ENCODE results near the gene POU2F2. TPM values are rescaled to one million over a fixed set of nuclear protein-coding genes. Genes with fewer than 3 reads are reported as not detected.
"Not testable (repeated sequence)": the region's sequence is repeated elsewhere in the genome, so short reads cannot be mapped to it uniquely, and the experiment has no call there.

The POU2F2 gene
- total RNA-seq, 4 donors from 2014 or later = 0.56 to 3.2 (median 1.5) TPM

DNA sequence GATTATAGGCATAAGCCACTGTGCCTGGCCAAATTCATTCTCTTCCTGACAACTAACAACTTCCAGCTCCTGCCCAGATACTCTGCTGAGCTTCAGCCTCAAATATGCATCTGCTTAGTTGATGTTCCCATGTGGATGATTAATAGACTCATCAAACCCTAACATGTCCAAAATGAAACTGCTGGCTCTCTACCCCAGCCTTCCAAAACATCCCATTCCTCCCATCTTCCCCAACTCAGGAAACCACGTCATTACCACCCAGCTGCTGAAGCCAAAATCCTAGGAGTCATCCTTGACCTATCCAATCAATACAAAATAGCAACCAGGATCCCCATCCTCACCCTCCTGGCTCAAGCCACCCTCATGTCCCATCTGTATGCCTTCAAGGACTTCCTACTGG, 20.9 kb downstream of the POU2F2 start:
- no peak for DNase-seq (ENCODE audit: low spot score)
- TF ChIP-seq, protein P1, sequence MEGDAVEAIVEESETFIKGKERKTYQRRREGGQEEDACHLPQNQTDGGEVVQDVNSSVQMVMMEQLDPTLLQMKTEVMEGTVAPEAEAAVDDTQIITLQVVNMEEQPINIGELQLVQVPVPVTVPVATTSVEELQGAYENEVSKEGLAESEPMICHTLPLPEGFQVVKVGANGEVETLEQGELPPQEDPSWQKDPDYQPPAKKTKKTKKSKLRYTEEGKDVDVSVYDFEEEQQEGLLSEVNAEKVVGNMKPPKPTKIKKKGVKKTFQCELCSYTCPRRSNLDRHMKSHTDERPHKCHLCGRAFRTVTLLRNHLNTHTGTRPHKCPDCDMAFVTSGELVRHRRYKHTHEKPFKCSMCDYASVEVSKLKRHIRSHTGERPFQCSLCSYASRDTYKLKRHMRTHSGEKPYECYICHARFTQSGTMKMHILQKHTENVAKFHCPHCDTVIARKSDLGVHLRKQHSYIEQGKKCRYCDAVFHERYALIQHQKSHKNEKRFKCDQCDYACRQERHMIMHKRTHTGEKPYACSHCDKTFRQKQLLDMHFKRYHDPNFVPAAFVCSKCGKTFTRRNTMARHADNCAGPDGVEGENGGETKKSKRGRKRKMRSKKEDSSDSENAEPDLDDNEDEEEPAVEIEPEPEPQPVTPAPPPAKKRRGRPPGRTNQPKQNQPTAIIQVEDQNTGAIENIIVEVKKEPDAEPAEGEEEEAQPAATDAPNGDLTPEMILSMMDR (IDR thresholded peaks at IDR 0.05) = no peak
- no peak for ATAC-seq (ENCODE audit: low FRiP score)

DNA sequence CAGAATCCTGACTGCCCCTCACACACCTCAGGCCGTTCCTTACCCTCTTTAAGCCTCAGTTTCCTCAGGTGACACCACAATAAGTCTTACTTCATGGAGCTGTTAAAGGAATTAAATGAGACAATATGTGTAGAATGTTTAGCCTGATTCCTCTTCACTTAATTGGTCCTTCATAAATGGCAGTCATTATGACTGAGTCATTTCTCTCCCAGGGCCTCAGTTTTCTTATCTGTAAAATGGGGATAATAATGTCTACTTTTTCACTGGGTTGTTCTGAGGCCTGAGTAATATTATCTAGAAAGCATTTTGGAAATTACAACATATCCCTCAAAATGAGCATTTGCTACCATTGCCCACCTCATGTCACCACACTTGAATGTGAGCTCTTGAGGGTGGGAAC, 21.6 kb downstream of the POU2F2 start:
- DNase-seq (ENCODE audit: low spot score) (no peak), ATAC-seq (ENCODE audit: low FRiP score) (no peak)
- TF ChIP-seq, protein P1 (IDR thresholded peaks at IDR 0.05) = no peak

DNA sequence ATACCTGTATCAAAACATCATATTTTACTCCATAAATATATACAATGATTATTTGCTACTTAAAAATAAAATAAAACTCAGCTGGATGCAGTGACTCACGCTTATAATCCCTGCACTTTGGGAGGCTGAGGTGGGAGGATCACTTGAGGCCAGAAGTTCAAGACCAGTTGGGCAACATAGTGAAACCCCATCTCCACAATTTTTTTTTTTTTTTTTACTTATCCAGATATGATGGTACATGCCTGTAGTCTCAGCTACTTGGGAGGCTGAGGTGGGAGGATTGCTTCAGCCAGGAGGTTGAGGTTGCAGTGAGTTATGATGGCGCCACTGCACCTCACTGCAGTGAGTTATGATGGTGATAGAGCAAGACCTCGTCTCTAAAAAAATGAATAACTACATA, 22.4 kb downstream of the POU2F2 start:
- TF ChIP-seq, protein P1 (IDR thresholded peaks at IDR 0.05) = no peak
- no peak for ATAC-seq (ENCODE audit: low FRiP score)
- no peak for DNase-seq (ENCODE audit: low spot score)

DNA sequence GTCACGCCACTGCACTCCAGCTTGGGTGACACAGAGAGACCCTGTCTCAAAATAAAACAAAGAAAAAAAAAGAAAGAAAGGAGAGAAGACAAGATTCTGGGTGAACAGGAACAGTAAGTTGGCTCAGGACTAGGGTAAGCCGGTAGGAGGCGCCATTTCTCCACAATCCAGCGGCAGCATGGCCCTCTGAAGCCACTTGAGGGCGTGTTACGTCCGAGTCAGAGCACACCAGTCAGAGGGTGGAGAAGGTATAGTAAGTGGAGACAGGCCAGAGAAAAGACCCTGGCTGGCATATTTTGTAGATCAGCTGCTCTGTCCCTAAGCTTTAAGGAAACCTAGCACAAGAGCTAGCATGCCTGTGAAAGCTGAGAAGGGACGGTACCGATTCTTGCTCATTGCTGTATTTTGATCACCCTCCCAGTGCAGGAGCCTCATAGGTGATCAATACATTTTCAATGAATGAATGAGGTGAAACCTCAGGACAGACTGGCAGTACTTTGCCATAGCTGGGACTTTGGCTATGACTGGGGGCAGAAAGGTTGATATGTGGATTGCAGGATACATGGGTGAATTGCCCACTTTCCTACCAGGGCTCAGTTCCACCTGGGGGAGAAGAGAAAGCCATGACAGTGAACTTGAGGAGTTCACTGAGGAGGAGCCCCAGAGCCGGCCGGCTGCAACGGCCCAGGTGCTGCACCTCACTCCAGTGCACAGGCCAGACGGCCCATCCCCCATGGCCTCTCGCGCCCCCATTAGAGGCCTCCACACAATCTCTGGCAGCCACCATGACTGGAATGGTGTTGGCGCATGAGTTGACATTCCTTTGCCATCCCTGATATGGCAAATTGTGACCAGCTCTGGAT, 23.5 kb downstream of the POU2F2 start:
- DNase-seq (ENCODE audit: low spot score) = peak; percentile 62
- TF ChIP-seq, protein P1 (IDR thresholded peaks at IDR 0.05) = peak in 1 of 3 donors; percentile 71
- peak; percentile 73 for ATAC-seq (ENCODE audit: low FRiP score)

DNA sequence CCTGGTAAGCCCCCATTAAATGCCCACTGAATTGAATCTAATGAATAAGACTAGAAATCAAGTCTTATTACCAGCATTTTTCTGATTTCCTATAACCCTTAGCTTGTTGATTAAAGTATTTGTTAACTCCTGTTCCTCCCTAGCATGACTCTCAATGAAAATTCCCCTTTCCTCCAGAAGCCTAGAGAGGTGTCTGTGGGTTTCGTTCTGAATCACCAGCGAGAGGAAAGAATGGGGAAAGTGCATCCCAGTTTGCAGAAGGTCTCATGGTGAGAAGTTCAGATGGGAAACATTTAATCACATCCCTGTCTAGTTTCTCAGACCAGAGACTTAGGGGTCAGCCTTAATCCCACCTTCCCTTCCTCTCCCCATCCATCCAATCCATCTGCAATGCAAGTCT, 26.9 kb downstream of the POU2F2 start:
- TF ChIP-seq, protein P1 (IDR thresholded peaks at IDR 0.05) = no peak
- DNase-seq (ENCODE audit: low spot score) = no peak
- ATAC-seq (ENCODE audit: low FRiP score) = no peak

DNA sequence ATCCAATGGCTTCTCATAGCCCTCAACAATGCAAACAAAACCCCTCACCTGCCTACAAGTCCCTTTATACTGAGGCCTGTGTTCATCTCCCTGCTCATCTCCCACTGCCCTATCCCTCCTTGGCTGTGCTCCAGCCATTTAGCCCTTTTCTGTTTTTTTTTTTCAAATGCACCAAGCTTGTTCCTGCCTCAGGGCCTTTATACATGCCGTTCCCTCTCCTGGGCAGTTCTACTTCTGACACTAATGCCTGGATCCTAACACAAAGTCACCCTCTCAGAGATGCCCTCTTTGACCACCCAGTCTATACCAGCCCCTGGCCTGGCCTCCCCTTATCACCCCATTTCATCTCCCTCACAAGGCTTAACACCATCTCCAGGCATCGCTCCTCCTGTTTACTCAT, 29.4 kb downstream of the POU2F2 start:
- no peak for DNase-seq (ENCODE audit: low spot score)
- TF ChIP-seq, protein P1 (IDR thresholded peaks at IDR 0.05) = no peak
- ATAC-seq (ENCODE audit: low FRiP score) = no peak

DNA sequence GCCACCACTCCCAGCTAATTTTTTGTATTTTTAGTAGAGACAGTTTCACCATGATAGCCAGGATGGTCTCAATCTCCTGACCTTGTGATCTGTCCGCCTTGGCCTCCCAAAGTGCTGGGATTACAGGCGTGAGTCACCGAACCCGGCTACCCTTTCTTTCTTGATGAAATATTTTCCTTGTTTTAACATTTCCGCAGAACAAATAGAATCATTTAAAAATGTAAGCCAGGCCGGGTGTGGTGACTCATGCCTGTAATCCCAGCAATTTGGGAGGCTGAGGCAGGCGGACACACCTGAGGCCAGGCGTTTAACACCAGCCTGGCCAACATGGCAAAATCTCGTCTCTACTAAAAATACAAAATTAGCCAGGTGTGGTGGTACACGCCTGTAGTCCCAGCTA, 32.0 kb downstream of the POU2F2 start:
- not testable (repeated sequence) for ATAC-seq (ENCODE audit: low FRiP score); DNase-seq (ENCODE audit: low spot score)
